ENCODE data around the gene URI1.

DNA sequence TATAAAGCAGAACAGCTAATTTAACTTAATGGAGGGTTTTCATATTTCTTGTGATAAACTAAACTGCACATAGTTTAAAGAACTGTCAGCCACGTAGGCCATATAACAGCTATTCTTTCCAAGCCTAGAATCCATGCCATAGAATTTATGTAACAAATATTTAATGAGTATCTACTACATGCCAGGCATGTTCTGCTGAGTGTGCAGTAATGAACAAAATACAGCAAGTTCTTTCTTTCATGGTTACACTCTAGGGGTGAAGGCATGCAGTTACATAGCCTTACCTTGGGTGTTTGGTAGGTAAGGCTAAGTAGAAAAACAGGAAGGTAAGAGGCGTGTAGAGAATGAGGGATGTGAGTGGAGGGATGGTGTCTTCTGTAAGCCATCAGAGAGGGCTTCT lies 4.6 kb downstream of the URI1 start:
- TF ChIP-seq CTCF (IDR thresholded peaks at IDR 0.05) (no peak), POLR2A (IDR thresholded peaks at IDR 0.05) (no peak)
